CD4-positive, alpha-beta memory T cell (primary cell): Measurements from ENCODE around the gene DNAL1. TPM values are rescaled to one million over a fixed set of nuclear protein-coding genes. Genes with fewer than 3 reads are reported as not detected.

Experiments
- CTCF ChIA-PET: fragments of 350-600 bp; sonication (Branson Sonifier 250); formaldehyde crosslinking; loops from one replicate; lab custom pipeline; 2021; ENCODE audit warnings: inconsistent platforms; ENCODE audit not compliant: partially characterized antibody; lab: Charles Lee
- POLR2A ChIA-PET: fragments of 350-600 bp; sonication (Branson Sonifier 250); formaldehyde crosslinking; loops from one replicate; lab custom pipeline; 2021; ENCODE audit not compliant: partially characterized antibody; lab: Charles Lee
- DNase-seq, 5 donors: peaks; one replicate each; pipeline versions ENCODE4 v3.0.0 to v3.0.0-alpha.2; 2020 to 2022; ENCODE audit warnings: mixed read lengths in 1 of 5
- H3K27ac ChIP-seq: one replicate; pipeline ENCODE4 v1.7.0; 2013; ENCODE audit warnings: low read depth, low read length
- H3K27me3 ChIP-seq: 2 replicates; pipeline ENCODE4 v1.7.0; 2013; ENCODE audit warnings: mild to moderate bottlenecking, low read length, moderate library complexity; ENCODE audit not compliant: insufficient read depth
- H3K36me3 ChIP-seq: 2 replicates; pipeline ENCODE4 v1.7.0; 2013; ENCODE audit warnings: mild to moderate bottlenecking, low read length, moderate library complexity; ENCODE audit not compliant: insufficient read depth
- H3K4me1 ChIP-seq: 2 replicates; pipeline ENCODE4 v1.7.0; 2013; ENCODE audit warnings: mild to moderate bottlenecking, low read length, moderate library complexity; ENCODE audit not compliant: insufficient read depth
- H3K4me3 ChIP-seq, 2 donors: one replicate each; pipeline ENCODE4 v1.7.0; 2013; ENCODE audit warnings: low read length in 2 of 2, mild to moderate bottlenecking in 1 of 2
- H3K9me3 ChIP-seq, 2 donors: one replicate each; pipeline ENCODE4 v1.7.0; 2013; ENCODE audit warnings: low read length in 2 of 2, control low read depth in 1 of 2; ENCODE audit not compliant: control insufficient read depth in 1 of 2
- H3K27ac Mint-ChIP-seq, 7 donors: one replicate each; pipeline ENCODE4 v1.8.0; 2020 to 2021; ENCODE audit warnings: mixed read lengths in 7 of 7, mild to moderate bottlenecking in 6 of 7, inconsistent platforms in 3 of 7, moderate library complexity in 3 of 7
- H3K27me3 Mint-ChIP-seq, 2 donors: one replicate each; pipeline ENCODE4 v1.8.0; 2020 to 2021; ENCODE audit warnings: mixed read lengths in 2 of 2
- H3K36me3 Mint-ChIP-seq, 2 donors: one replicate each; pipeline ENCODE4 v1.8.0; 2020 to 2021; ENCODE audit warnings: mixed read lengths in 2 of 2, inconsistent platforms in 1 of 2, mild to moderate bottlenecking in 1 of 2
- H3K4me1 Mint-ChIP-seq, 4 donors: one replicate each; pipeline ENCODE4 v1.8.0; 2020 to 2021; ENCODE audit warnings: mixed read lengths in 4 of 4, mild to moderate bottlenecking in 1 of 4
- H3K4me3 Mint-ChIP-seq, 8 donors: one replicate each; pipeline ENCODE4 v1.8.0; 2020 to 2021; ENCODE audit warnings: mixed read lengths in 8 of 8, mild to moderate bottlenecking in 7 of 8, moderate library complexity in 6 of 8, inconsistent platforms in 3 of 8
- H3K9me3 Mint-ChIP-seq, 8 donors: one replicate each; pipeline ENCODE4 v1.8.0; 2020 to 2021; ENCODE audit warnings: mixed read lengths in 8 of 8, mild to moderate bottlenecking in 5 of 8, inconsistent platforms in 3 of 8, moderate library complexity in 1 of 8
- intact Hi-C: fragments of 100-400 bp; cut with micrococcal nuclease; formaldehyde crosslinking; loops from one replicate; pipeline ENCODE4 v1.15.1; 2023
- polyA plus RNA-seq, 2 donors: library from polyadenylated mRNA; unstranded; fragments of 300-500 nt; fragmentation: Illumina TruSeq; gene quantifications; one replicate each; pipeline ENCODE4 v1.2.3, GENCODE V29; 2021
- total RNA-seq, 2 experiments: library from RNA; stranded (reverse); gene quantifications; one replicate each; pipeline ENCODE4 v1.2.3, GENCODE V29; 2021

DNAL1 gene
- total and polyA plus RNA-seq, 4 experiments from 2014 or later: 5.4 to 8.6 (median 8.1) TPM

DNA sequence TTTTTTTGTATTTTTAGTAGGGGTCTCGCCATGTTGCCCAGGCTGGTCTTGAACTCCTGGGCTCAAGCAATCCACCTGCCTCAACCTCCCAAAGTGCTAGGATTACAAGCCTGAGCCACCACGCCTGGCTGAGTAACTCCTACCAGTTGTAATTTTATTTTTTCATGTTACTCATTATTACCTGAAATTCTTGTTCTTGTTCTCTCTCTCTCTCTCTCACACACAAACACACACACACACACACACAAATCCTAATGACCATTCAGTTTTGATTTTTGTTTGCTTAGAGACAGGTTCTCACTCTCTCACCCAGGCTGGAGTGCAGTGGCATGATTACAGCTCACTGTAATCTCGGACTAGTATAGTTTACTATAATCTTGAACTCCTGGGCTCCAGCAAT is 30.2 kb downstream of the DNAL1 start:
- no peaks in the 10 kb centered on the region for H3K27me3 ChIP-seq
- H3K9me3 ChIP-seq: no peaks in the 10 kb centered on the region
- Mint-ChIP-seq H3K9me3 (peaks cover 0 to 1% (median 0%) of the 10 kb centered on the region in 8 donors), H3K27ac (peak overlapping the region in 2 of 7 donors; percentile 23 to 38), H3K4me1 (no peaks in the 10 kb centered on the region), H3K27me3 (no peaks in the 10 kb centered on the region), H3K4me3 (no peak overlapping the region), H3K36me3 (peaks cover 3 to 4% of the 10 kb centered on the region in 2 donors)
- POLR2A ChIA-PET: no interaction called here
- no peak for DNase-seq
- H3K4me3 ChIP-seq: no peak overlapping the region
- CTCF ChIA-PET: no interaction called here
- intact Hi-C loops: no loop called here
- H3K36me3 ChIP-seq: no peaks in the 10 kb centered on the region
- no peaks in the 10 kb centered on the region for H3K4me1 ChIP-seq
- no peak overlapping the region for H3K27ac ChIP-seq

DNA sequence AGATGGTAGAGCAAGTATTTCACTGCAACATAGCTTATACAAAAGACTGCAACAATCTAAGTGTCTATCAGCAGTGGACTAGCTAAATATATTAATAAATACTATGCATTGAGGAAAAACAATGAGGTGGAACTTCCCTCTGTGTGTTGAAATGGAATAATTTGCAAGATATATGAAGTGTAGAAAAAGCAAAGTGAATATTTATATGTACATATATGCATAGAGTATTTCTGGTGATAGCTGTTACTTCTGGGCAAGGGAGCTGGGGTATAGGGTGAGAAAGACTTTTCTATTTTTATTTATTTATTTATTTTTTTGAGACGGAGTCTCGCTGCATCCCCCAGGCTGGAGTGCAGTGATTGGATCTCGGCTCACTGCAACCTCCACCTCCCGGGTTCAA is 33.9 kb downstream of the DNAL1 start:
- no peak overlapping the region for H3K4me3 Mint-ChIP-seq
- H3K27me3 Mint-ChIP-seq: no peaks in the 10 kb centered on the region
- no peaks in the 10 kb centered on the region for H3K27me3 ChIP-seq
- POLR2A ChIA-PET: no interaction called here
- H3K27ac Mint-ChIP-seq: no peak overlapping the region
- no peak overlapping the region for H3K27ac ChIP-seq
- no peak overlapping the region for H3K4me3 ChIP-seq
- peaks cover 0 to 1% (median 0%) of the 10 kb centered on the region in 8 donors for H3K9me3 Mint-ChIP-seq
- no peaks in the 10 kb centered on the region for H3K4me1 ChIP-seq
- intact Hi-C loops: no loop called here
- peaks cover 3 to 4% of the 10 kb centered on the region in 2 donors for H3K36me3 Mint-ChIP-seq
- H3K9me3 ChIP-seq: no peaks in the 10 kb centered on the region
- H3K4me1 Mint-ChIP-seq: no peaks in the 10 kb centered on the region
- no peak for DNase-seq
- CTCF ChIA-PET: no interaction called here
- H3K36me3 ChIP-seq: no peaks in the 10 kb centered on the region

DNA sequence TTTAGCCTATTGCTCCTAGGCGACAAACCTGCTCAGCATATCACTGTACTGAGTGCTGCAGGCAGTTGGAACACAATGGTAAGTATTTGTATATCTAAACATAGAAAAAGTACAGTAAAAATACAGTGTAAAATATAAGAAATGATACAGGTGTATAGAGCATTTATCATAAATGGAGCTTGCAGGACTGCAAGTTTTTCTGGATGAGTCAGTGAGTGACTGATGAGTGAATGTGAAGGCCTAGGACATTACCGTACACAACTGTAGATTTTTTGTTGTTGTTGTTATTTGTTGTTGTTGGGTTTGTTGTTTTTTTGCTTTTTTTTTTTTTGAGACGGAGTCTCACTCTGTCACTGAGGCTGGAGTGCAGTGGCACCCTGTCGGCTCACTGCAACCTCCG is 36.0 kb downstream of the DNAL1 start:
- intact Hi-C loops: no loop called here
- H3K36me3 ChIP-seq: no peaks in the 10 kb centered on the region
- no peak overlapping the region for H3K4me3 ChIP-seq
- no peaks in the 10 kb centered on the region for H3K4me1 ChIP-seq
- CTCF ChIA-PET: no interaction called here
- Mint-ChIP-seq H3K27ac (no peak overlapping the region), H3K9me3 (peaks cover 0 to 3% (median 0%) of the 10 kb centered on the region in 8 donors), H3K27me3 (no peaks in the 10 kb centered on the region), H3K36me3 (peaks cover 2 to 7% of the 10 kb centered on the region in 2 donors), H3K4me3 (no peak overlapping the region), H3K4me1 (no peaks in the 10 kb centered on the region)
- no peak overlapping the region for H3K27ac ChIP-seq
- H3K9me3 ChIP-seq: no peaks in the 10 kb centered on the region
- DNase-seq: no peak
- H3K27me3 ChIP-seq: no peaks in the 10 kb centered on the region
- POLR2A ChIA-PET: no interaction called here

DNA sequence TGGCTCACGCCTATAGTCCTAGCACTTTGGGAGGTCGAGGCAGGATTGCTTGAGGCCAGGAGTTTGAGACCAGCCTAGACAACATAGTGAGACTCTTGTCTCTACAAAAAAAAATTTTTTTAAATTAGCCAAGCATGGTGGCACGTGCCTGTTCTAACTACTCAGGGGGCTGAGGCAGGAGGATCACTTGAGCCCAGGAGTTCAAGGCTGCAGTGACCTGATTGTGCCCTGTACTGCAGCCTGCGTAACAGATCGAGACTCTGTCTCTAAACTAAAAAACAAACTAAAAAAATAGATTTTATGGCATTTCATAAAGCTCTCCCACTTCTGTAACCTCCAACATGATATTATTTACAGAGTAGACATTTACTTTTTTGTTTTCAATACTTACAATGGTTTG is 39.8 kb downstream of the DNAL1 start:
- Histone ChIP-seq H3K27me3 (no peaks in the 10 kb centered on the region), H3K36me3 (no peaks in the 10 kb centered on the region), H3K4me1 (no peaks in the 10 kb centered on the region), H3K4me3 (no peak overlapping the region), H3K27ac (no peak overlapping the region), H3K9me3 (no peaks in the 10 kb centered on the region)
- Mint-ChIP-seq H3K4me3 (no peak overlapping the region), H3K27ac (no peak overlapping the region), H3K27me3 (no peaks in the 10 kb centered on the region), H3K36me3 (peaks cover 2 to 10% of the 10 kb centered on the region in 2 donors), H3K9me3 (peaks cover 0 to 1% (median 0%) of the 10 kb centered on the region in 8 donors), H3K4me1 (no peaks in the 10 kb centered on the region)
- ChIA-PET POLR2A (no interaction called here), CTCF (interaction anchor here (0.6 to 0.7 kb wide), 2 partner anchors 10 to 237 kb away, joined by 4 read pairs; no protein-coding TSS in a partner anchor)
- DNase-seq: no peak
- intact Hi-C loops: no loop called here

DNA sequence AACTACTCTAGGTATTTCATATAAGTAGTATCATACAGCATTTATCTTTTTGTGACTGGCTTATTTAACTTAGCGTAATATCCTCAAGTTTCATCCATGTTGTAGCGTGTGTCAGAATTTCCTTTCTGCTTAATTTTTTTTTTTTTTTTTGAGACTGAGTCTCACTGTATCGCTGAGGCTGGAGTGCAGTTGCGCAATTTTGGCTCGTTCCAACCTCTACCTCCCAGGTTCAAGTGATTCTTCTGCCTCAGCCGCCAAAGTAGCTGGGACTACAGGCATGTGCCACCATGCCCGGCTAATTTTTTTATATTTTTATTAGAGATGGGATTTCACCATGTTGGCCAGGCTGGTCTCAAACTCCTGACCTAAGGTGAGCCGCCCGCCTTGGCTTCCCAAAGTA is 40.5 kb downstream of the DNAL1 start:
- Mint-ChIP-seq H3K4me3 (no peak overlapping the region), H3K36me3 (peaks cover 2 to 10% of the 10 kb centered on the region in 2 donors), H3K27ac (peak overlapping the region in 1 of 7 donors; percentile 13), H3K27me3 (no peaks in the 10 kb centered on the region), H3K4me1 (no peaks in the 10 kb centered on the region), H3K9me3 (peaks cover 0 to 1% (median 0%) of the 10 kb centered on the region in 8 donors)
- no peaks in the 10 kb centered on the region for H3K27me3 ChIP-seq
- no peak for DNase-seq
- CTCF ChIA-PET: interaction anchor here (0.6 to 0.7 kb wide), 2 partner anchors 9 to 237 kb away, joined by 4 read pairs; no protein-coding TSS in a partner anchor
- no peak overlapping the region for H3K27ac ChIP-seq
- no peaks in the 10 kb centered on the region for H3K9me3 ChIP-seq
- intact Hi-C loops: no loop called here
- no peaks in the 10 kb centered on the region for H3K36me3 ChIP-seq
- H3K4me1 ChIP-seq: no peaks in the 10 kb centered on the region
- no peak overlapping the region for H3K4me3 ChIP-seq
- POLR2A ChIA-PET: no interaction called here

DNA sequence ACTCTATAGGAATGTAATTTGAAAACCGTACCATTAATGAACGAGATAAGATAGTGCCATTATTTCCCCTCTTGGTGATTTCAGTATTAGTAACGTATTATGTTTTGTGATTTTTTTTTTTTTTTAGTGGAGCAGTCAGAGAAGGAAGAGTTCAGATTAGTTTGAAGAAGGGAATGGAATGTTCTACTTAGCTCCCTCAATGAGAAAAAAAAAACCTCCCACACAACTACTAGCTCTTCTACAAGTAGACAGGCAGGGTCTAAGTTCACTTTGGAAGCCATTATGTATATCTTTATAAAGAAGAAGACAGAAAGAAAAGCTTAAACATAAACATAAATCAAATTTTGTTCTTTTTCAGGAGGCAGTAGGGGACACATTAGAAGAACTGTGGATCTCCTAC is 42.1 kb downstream of the DNAL1 start:
- Mint-ChIP-seq H3K27ac (no peak overlapping the region), H3K4me1 (no peaks in the 10 kb centered on the region), H3K4me3 (no peak overlapping the region), H3K9me3 (peaks cover 0 to 1% (median 0%) of the 10 kb centered on the region in 8 donors), H3K27me3 (no peaks in the 10 kb centered on the region), H3K36me3 (peaks cover 4 to 14% of the 10 kb centered on the region in 2 donors)
- no peaks in the 10 kb centered on the region for H3K36me3 ChIP-seq
- no peaks in the 10 kb centered on the region for H3K27me3 ChIP-seq
- no peak overlapping the region for H3K4me3 ChIP-seq
- no peaks in the 10 kb centered on the region for H3K4me1 ChIP-seq
- ChIA-PET CTCF (interaction anchor here (0.7 to 1.3 kb wide), 2 partner anchors 13 to 417 kb away, joined by 3 read pairs; no protein-coding TSS in a partner anchor), POLR2A (no interaction called here)
- DNase-seq: no peak
- intact Hi-C loops: no loop called here
- H3K9me3 ChIP-seq: no peaks in the 10 kb centered on the region
- no peak overlapping the region for H3K27ac ChIP-seq

DNA sequence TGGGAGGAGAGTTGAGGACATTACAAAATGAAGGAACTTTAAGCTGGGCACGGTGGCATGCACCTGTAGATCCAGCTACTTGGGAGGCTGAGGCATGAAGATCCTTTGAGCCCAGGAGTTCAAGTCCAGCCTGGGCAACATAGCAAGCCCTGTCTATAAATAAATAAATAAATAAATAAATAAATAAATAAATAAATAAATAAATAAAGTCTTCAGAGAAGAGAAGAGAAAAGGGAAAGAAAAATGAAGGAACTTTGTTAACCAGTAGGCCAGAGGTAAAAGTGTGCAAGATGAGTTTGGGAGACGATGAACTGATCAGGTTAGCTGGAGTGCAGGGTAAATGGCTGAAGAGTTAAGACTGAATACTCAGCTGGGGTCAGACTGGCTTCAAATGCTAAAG is 49.3 kb downstream of the DNAL1 start:
- H3K4me1 ChIP-seq: no peaks in the 10 kb centered on the region
- no peak overlapping the region for H3K4me3 Mint-ChIP-seq
- no peaks in the 10 kb centered on the region for H3K27me3 Mint-ChIP-seq
- POLR2A ChIA-PET: no interaction called here
- no peak overlapping the region for H3K27ac Mint-ChIP-seq
- no peaks in the 10 kb centered on the region for H3K9me3 ChIP-seq
- no peaks in the 10 kb centered on the region for H3K36me3 ChIP-seq
- peaks cover 0 to 2% (median 0%) of the 10 kb centered on the region in 8 donors for H3K9me3 Mint-ChIP-seq
- H3K27ac ChIP-seq: no peak overlapping the region
- H3K36me3 Mint-ChIP-seq: peaks cover 2 to 20% of the 10 kb centered on the region in 2 donors
- intact Hi-C loops: no loop called here
- no peaks in the 10 kb centered on the region for H3K27me3 ChIP-seq
- no peak overlapping the region for H3K4me3 ChIP-seq
- H3K4me1 Mint-ChIP-seq: no peaks in the 10 kb centered on the region
- CTCF ChIA-PET: interaction anchor here (0.5 to 0.9 kb wide), 3 partner anchors 9 to 132 kb away, joined by 3 to 4 read pairs (median 3); no protein-coding TSS in a partner anchor
- DNase-seq: no peak
